IPS-15b (cell line): Measurements from ENCODE around the gene TRABD2B.
"Not testable (repeated sequence)": the region's sequence is repeated elsewhere in the genome, so short reads cannot be mapped to it uniquely, and the experiment has no call there.

ENCODE experiments used
- H3K27me3 ChIP-seq: one replicate; pipeline ENCODE4 v1.6.1; 2013; ENCODE audit warnings: low read length; ENCODE audit not compliant: control insufficient read depth, insufficient read depth
- H3K36me3 ChIP-seq: one replicate; pipeline ENCODE4 v1.6.1; 2013; ENCODE audit warnings: low read length; ENCODE audit not compliant: control insufficient read depth, insufficient read depth
- H3K4me1 ChIP-seq: one replicate; pipeline ENCODE4 v1.6.1; 2013; ENCODE audit warnings: mild to moderate bottlenecking, low read length; ENCODE audit not compliant: control insufficient read depth, insufficient read depth
- H3K4me3 ChIP-seq: one replicate; pipeline ENCODE4 v1.5.1; 2013; ENCODE audit warnings: low read depth, low read length
- H3K9ac ChIP-seq: one replicate; pipeline ENCODE4 v1.6.1; 2013; ENCODE audit warnings: low read depth, mild to moderate bottlenecking, low read length
- H3K9me3 ChIP-seq: one replicate; pipeline ENCODE4 v1.6.1; 2013; ENCODE audit warnings: mild to moderate bottlenecking, low read length; ENCODE audit not compliant: control insufficient read depth, insufficient read depth

Gene TRABD2B

DNA sequence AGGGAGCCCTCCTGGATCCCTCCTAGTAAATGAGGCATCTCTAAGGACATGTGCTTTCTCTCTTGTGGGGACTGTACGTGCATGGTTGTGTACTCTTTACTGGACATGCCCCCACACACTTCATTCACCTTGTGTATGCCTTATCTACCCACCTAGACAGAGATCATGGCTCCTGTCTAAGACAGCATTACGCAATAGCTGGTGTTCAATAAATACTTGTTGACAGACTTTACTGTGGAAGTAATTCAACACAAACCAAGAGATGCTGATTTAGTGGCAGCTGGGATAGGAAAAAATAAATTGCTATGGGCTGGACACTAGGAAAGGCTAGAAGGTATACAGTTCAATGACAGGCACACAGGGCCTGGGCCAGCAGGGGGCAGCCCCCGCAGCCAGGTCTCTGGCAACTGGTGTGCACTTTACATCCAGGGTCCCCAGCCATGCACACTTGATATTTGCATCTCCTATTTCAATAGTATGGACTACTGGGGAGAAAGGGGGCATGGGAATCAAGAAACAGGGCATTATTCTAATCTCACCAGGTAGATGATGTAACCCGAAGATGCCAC, 24.2 kb downstream of the TRABD2B start:
- H3K9me3 ChIP-seq = no peaks in the 10 kb centered on the region
- no peaks in the 10 kb centered on the region for H3K36me3 ChIP-seq
- no peaks in the 10 kb centered on the region for H3K27me3 ChIP-seq
- no peak overlapping the region for H3K9ac ChIP-seq
- H3K4me1 ChIP-seq = no peaks in the 10 kb centered on the region
- H3K4me3 ChIP-seq = no peak overlapping the region

DNA sequence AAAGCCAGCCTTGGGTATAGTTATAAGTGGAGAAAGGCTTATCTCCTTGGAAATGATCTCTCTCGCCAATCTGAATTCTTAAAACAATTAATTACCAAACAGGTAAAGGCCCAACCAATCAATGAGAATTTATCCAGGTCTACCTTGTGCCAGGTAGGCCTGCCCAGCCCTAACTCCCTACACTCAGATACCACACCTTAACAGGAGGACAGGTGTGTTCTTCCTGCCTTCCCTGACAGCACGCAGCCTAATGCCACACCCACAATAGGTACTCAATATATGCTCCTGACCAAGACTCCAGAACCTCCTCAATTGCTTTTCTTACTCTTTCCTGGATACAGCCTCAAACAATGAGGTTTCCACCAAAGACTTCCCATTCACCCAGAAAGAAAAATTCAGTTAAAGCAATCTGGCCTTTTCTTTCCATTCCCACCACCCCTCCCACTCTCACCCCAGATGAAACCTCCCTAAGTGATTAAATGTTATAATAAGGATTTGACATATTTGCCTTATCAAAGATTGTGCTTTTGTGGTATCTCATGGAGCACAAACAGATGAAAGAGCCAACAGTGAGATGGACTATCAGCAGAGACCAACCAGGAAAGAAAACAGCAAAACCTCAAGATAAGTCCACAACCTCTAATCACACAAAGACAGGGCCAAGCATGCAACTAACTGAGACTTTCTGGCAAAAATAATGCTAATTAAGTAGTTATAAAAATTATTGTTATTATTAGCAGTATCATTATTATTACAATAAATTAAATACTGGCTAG, 25.6 kb downstream of the TRABD2B start:
- Histone ChIP-seq H3K9ac (no peak overlapping the region), H3K9me3 (no peaks in the 10 kb centered on the region), H3K4me3 (no peak overlapping the region), H3K4me1 (no peaks in the 10 kb centered on the region), H3K27me3 (no peaks in the 10 kb centered on the region), H3K36me3 (no peaks in the 10 kb centered on the region)

DNA sequence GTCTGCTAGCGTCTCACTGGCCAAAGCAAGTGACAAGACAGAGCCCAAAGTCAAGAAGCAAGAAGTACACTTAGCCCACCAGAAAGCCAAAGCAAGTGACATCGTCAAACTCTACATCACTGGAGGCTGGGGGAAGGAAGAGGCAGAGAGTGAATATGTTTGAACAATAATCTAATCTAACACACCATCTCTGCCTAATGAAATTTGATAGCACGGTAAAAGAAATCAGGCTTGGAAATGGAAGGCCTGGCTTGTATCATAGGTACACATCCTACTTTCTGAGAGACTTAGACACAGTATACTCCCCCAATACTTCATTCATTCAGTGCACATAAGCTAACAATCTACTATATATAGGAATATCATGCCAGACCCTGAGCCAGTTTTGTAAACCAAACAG, 26.3 kb downstream of the TRABD2B start:
- Histone ChIP-seq H3K4me1 (no peaks in the 10 kb centered on the region), H3K36me3 (no peaks in the 10 kb centered on the region), H3K9ac (no peak overlapping the region), H3K4me3 (no peak overlapping the region), H3K9me3 (no peaks in the 10 kb centered on the region), H3K27me3 (no peaks in the 10 kb centered on the region)

DNA sequence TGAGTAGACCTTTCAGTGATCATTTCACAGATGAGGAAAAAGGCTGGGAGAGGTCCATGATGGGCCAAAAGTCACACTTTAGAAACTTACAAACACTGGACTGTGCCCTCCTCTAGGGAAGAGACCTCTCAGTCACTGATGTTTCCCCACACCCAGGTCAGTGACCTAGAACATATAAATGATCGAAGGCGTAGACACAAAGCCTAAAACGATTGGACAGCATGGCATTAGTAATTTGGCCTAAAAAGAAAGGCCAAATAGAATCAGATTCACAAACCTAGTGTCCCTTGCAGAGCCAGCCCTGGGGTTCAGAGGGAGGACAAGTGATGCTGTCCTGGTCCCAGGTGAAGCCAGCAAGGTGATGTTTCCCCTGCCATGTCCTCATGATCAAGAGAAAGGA, 27.7 kb downstream of the TRABD2B start:
- Histone ChIP-seq H3K9me3 (no peaks in the 10 kb centered on the region), H3K4me3 (no peak overlapping the region), H3K9ac (no peak overlapping the region), H3K4me1 (no peaks in the 10 kb centered on the region), H3K36me3 (no peaks in the 10 kb centered on the region), H3K27me3 (no peaks in the 10 kb centered on the region)

DNA sequence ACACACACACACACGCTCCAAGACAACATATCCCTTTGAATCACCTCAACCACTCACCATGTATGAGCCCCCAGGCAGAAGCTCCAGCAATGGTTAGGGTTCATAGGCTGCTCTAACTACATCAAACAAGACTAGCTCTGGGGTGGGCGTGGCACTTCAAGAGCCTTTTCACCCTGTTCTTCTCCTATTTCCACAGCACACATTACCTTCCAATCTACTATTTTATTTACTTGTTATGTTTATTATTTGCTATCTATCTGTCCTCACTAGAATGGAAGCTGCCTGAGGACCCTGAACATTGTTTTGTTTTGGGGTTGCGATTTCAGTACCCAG, 28.7 kb downstream of the TRABD2B start:
- Histone ChIP-seq H3K4me1 (no peaks in the 10 kb centered on the region), H3K4me3 (no peak overlapping the region), H3K27me3 (no peaks in the 10 kb centered on the region), H3K9ac (no peak overlapping the region), H3K9me3 (no peaks in the 10 kb centered on the region), H3K36me3 (no peaks in the 10 kb centered on the region)

DNA sequence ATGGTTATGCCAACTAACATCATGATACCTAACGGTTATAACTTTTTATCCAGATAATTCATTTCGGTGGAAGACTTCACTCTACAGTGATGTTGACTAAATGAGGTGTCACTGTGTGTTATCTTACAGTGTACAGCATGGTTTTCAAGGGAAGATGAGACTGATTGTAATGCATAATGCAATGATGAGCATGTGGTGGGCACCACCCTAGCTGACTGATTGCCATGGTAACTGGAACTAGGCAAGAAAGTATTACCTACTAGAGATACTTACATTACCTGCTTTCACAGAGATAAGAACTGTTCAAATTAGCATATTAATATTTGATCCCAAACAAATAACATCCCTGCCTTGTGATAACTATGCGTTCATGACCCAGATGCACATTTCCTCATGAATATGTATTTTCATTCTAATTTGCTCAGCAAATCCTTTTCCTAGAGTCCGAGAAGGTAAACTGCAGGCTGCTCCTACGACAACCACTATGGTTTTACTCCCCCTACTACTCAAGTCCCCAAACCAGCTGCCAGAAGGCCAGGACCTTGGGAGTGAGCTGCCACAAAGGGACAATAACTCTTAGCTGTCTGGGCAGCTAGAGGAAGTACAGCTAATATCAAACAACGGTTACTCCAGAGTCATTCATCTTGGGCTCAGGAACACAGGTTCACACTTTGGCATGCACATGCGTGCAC, 29.2 kb downstream of the TRABD2B start:
- H3K4me3 ChIP-seq = no peak overlapping the region
- H3K27me3 ChIP-seq = no peaks in the 10 kb centered on the region
- no peaks in the 10 kb centered on the region for H3K9me3 ChIP-seq
- no peak overlapping the region for H3K9ac ChIP-seq
- no peaks in the 10 kb centered on the region for H3K36me3 ChIP-seq
- no peaks in the 10 kb centered on the region for H3K4me1 ChIP-seq

DNA sequence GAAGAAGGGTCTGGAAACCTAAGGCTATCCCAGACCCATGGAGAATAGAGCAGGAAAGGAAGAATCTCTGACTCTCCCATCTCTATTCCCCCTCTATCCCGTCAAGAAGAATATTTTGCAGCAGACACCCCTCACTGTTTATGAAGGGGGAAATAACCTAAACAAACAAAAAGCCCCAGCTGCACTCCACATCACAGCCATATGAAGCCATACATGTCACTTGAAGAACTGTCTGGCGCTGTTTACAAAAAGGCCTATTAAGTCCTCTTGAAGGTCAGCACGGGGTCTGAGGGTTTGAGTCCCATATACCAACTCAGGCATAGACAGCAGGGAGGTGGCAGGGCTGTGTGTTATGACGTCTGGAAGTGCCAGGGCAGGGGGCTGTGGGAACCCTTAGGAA, 31.4 kb downstream of the TRABD2B start:
- Histone ChIP-seq H3K36me3 (no peaks in the 10 kb centered on the region), H3K9ac (no peak overlapping the region), H3K4me1 (no peaks in the 10 kb centered on the region), H3K27me3 (no peaks in the 10 kb centered on the region), H3K9me3 (no peaks in the 10 kb centered on the region), H3K4me3 (no peak overlapping the region)

DNA sequence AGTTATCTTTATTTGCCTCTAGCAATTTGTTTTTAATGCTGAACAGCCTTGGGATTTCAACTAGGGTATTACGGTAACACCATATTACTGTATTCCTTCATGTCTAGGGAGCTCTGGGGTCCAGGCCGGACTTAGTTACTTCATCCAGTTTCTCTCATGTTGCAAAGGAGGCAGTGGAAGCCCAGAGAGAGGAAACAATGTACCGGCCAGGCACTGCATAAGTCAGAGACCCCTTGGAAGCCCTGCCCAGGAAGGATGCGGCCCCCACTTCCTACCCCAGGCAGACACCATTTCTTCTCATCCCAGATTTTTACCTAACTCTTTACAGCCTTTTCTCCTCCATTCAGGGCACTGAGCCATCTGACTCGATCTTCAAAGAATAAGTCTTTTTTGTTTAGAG, 32.5 kb downstream of the TRABD2B start:
- H3K36me3 ChIP-seq = no peaks in the 10 kb centered on the region
- no peak overlapping the region for H3K9ac ChIP-seq
- no peaks in the 10 kb centered on the region for H3K27me3 ChIP-seq
- H3K4me3 ChIP-seq = no peak overlapping the region
- H3K4me1 ChIP-seq = no peaks in the 10 kb centered on the region
- no peaks in the 10 kb centered on the region for H3K9me3 ChIP-seq

DNA sequence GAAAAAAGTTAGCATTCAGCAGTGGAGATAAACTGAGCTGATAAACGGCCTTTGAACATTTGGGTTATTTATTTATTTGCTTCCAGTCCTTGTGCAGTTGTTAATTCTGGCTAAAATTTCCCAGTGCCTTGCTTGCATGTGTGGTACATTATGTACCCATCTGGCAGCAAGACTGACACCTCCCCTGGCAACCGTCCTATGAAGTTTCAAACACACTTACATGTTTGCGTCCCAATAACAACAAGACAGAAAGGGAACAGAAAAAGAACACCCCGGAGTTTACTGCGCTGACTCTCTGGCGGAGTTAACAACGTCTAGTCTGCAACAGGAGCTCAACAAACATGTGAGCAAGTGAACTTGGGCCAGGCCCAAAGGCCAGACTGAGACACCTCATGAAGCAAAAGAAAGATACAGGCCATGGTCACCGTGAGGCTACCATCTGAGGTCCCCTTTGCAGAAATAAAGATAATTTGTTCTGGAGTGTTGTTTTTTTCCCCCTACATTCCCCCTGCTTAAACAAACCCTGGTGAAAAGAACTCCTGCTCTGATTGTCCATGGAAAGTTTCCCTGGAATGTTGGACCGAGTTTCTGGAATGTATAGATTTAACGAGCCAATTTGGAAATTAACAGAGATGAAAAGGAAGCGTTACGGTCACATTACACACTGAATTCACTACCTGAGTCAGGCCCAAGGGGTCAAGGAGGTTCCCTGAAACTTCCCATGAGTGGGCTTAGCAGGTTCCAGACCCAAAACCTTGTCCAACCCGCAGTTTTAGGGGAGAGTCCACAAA, 33.4 kb downstream of the TRABD2B start:
- Histone ChIP-seq H3K4me1 (no peaks in the 10 kb centered on the region), H3K36me3 (no peaks in the 10 kb centered on the region), H3K9me3 (no peaks in the 10 kb centered on the region), H3K9ac (no peak overlapping the region), H3K4me3 (no peak overlapping the region), H3K27me3 (no peaks in the 10 kb centered on the region)

DNA sequence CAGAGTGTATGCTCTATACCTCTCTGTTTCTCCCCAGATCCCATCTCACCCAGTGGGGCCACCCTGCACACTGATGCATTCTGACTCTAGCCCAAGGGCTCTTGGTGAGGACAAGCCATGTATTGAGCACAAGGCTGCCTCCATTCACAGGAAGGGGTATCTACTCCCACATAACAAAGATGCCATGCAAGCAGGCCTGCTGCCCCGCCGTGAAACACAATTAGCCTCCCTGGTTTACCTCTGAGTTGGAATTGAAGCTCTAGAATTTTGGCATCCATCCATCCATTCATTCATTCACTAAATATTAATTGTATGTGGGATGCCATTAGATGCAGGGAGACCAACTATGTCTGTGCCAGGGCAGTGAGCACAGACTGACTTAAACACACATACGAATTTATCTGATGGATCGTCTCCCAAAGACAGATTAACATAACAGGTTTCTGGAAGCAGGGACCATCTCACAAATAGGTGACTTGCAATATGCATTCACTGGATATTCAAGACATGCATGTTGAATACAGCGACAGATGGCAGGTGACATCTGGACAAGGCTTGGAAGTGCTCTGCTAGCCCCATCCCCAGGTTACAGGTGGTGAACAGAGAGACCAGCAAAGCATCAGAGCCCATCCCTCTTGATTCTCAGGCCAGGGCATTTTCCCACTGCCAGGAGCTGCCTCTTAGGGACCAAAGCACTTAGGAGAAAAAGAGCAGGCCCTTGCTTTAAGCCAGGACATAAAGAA, 34.3 kb downstream of the TRABD2B start:
- no peak overlapping the region for H3K4me3 ChIP-seq
- H3K36me3 ChIP-seq = no peaks in the 10 kb centered on the region
- no peak overlapping the region for H3K9ac ChIP-seq
- no peaks in the 10 kb centered on the region for H3K4me1 ChIP-seq
- H3K9me3 ChIP-seq = no peaks in the 10 kb centered on the region
- no peaks in the 10 kb centered on the region for H3K27me3 ChIP-seq

DNA sequence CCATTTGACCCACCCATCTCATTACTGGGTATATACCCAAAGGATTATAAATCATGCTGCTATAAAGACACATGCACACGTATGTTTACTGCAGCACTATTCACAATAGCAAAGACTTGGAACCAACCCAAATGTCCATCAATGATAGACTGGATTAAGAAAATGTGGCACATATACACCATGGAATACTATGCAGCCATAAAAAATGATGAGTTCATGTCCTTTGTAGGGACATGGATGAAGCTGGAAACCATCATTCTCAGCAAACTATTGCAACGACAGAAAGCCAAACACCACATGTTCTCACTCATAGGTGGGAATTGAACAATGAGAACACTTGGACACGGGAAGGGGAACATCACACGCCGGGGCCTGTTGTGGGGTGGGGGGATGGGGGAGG, 35.4 kb downstream of the TRABD2B start:
- not testable (repeated sequence) for H3K27me3 ChIP-seq, H3K9ac ChIP-seq, H3K9me3 ChIP-seq, H3K4me1 ChIP-seq, H3K36me3 ChIP-seq, H3K4me3 ChIP-seq
